GM19395 (cell line): ENCODE data around the gene DRAXIN.
"Not testable (repeated sequence)": the region's sequence is repeated elsewhere in the genome, so short reads cannot be mapped to it uniquely, and the experiment has no call there.

Source experiments
- ATAC-seq: cut with Tn5 transposase; IDR thresholded peaks from one replicate; pipeline ENCODE4 v1.9.1; 2021; ENCODE audit warnings: mild to moderate bottlenecking, moderate library complexity; ENCODE audit not compliant: unreplicated experiment

Gene DRAXIN

GRCh38 chr1:11691302-11691914, at the start of gene DRAXIN:
Gene DRAXIN (plus strand): TSS chr1:11691710. CDS start chr1:11706259, 14,549 bp downstream.
- ATAC-seq = no peak

GRCh38 chr1:11641776-11642305, 49.7 kb upstream of the DRAXIN start:
- no peak for ATAC-seq

GRCh38 chr1:11642418-11643017, 49.0 kb upstream of the DRAXIN start:
- not testable (repeated sequence) for ATAC-seq

- no peak for ATAC-seq
These were observed 47.7 kb upstream of the DRAXIN start for GRCh38 chr1:11643782-11644181.

- ATAC-seq = no peak
These were observed 46.2 kb upstream of the DRAXIN start for GRCh38 chr1:11645270-11645669.

- ATAC-seq = no peak
These were observed 45.7 kb upstream of the DRAXIN start for GRCh38 chr1:11645670-11646265.

- no peak for ATAC-seq
These were observed 45.2 kb upstream of the DRAXIN start for GRCh38 chr1:11646317-11646716.

- no peak for ATAC-seq
These were observed 44.2 kb upstream of the DRAXIN start for GRCh38 chr1:11647333-11647732.

GRCh38 chr1:11648039-11648438, 43.5 kb upstream of the DRAXIN start:
- no peak for ATAC-seq

- ATAC-seq = no peak
These were observed 42.8 kb upstream of the DRAXIN start for GRCh38 chr1:11648732-11649158.

- no peak for ATAC-seq
These were observed 42.3 kb upstream of the DRAXIN start for GRCh38 chr1:11649237-11649623.

GRCh38 chr1:11649624-11650330, 41.7 kb upstream of the DRAXIN start:
- no peak for ATAC-seq

- no peak for ATAC-seq
These were observed 41.0 kb upstream of the DRAXIN start for GRCh38 chr1:11650331-11650991.

GRCh38 chr1:11651017-11651416, 40.5 kb upstream of the DRAXIN start:
- no peak for ATAC-seq

- ATAC-seq = no peak
These were observed 39.2 kb upstream of the DRAXIN start for GRCh38 chr1:11652203-11652780.

- no peak for ATAC-seq
These were observed 38.2 kb upstream of the DRAXIN start for GRCh38 chr1:11653101-11653860.

- ATAC-seq = no peak
These were observed 37.7 kb upstream of the DRAXIN start for GRCh38 chr1:11653861-11654136.

- no peak for ATAC-seq
These were observed 37.2 kb upstream of the DRAXIN start, which contains the start of the genes FBXO2 and FBXO44 for GRCh38 chr1:11654137-11654938. Gene FBXO2 (minus strand): TSS chr1:11654429. CDS start chr1:11654340, 89 bp downstream. Gene FBXO44 (plus strand): TSS chr1:11654877. CDS start chr1:11655836, 959 bp downstream.
